GM12891 (cell line): ENCODE results near the gene AVEN.

Experiments used
- PAX5 ChIP-seq: IDR thresholded peaks from 2 replicates; pipeline ENCODE4 v1.6.1; 2011; ENCODE audit warnings: low read length, moderate library complexity, mild to moderate bottlenecking; ENCODE audit not compliant: insufficient read depth, severe bottlenecking
- POLR2A ChIP-seq: IDR thresholded peaks from 2 replicates; pipeline ENCODE4 v1.6.1; 2011; ENCODE audit warnings: low read depth, low read length, control low read depth
- POLR2AphosphoS5 ChIP-seq: IDR thresholded peaks from 2 replicates; pipeline ENCODE4 v1.6.1; 2011; ENCODE audit warnings: low read depth, low read length, control low read depth
- POU2F2 ChIP-seq: IDR thresholded peaks from 2 replicates; pipeline ENCODE4 v1.6.1; 2011; ENCODE audit warnings: low read depth, mild to moderate bottlenecking, control low read depth, low read length, moderate library complexity
- SPI1 ChIP-seq: IDR thresholded peaks from 2 replicates; pipeline ENCODE4 v1.6.1; 2011; ENCODE audit warnings: low read depth, low read length, control low read depth
- TAF1 ChIP-seq: IDR thresholded peaks from 2 replicates; pipeline ENCODE4 v1.6.1; 2011; ENCODE audit warnings: low read depth, low read length, control low read depth

DNA sequence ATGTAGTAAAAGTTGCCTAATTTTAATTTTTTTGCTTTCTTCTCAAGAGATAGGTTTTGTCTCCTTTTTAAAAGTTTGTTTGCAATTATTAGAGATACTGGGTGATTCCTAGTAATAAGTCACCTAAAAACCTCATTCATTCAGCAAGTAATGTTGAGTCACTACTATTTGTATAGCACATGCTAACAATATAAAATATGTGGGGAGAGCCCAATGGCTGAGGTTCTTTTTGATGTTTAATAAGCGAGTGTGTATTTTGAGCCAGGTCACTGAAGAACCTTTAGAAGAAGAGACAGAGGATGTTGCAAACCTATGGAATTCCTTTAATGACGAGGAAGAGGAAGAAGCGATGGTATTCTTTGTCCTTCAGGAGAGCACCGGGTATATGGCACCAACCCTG is 194.4 kb downstream of the AVEN start:
- TF ChIP-seq POLR2A (no peak), POLR2AphosphoS5 (no peak), TAF1 (no peak), PAX5 (no peak), SPI1 (no peak), POU2F2 (no peak)
